ENCODE data around the gene UFD1.

The UFD1 gene

DNA sequence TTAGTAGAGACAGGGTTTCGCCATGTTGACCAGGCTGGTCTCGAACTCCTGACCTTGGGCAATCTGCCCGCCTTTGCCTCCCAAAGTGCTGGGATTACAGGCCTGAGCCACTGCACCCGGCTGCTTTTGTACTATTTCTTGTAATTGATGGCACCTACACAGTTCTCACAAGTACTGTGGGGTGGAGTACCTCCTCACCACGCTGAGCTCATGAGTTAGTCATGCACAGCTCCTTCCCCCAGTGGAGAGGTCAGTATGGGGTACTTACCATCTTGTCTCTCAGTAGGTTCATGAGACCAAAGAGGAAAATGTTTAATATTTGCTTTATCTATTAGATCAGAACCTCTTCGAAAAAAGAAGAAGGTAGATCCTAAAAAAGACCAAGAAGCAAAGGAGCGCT is 44.6 kb downstream of the UFD1 start:
- Mint-ChIP-seq H3K36me3 (ENCODE audit: low read depth) (peaks cover 24% of the 10 kb centered on the region), H3K27me3 (ENCODE audit: low read depth, poor library complexity) (no peaks in the 10 kb centered on the region), H3K9me3 (no peaks in the 10 kb centered on the region), H3K4me1 (peaks cover 48% of the 10 kb centered on the region), H3K4me3 (peak overlapping the region; percentile 93), H3K27ac (no peak overlapping the region)
- DNase-seq, result no peak
- TF ChIP-seq CTCF (IDR thresholded peaks at IDR 0.05), result no peak

- H3K27ac Mint-ChIP-seq, result peak within 1 kb of the TSS; percentile 98
- H3K4me3 Mint-ChIP-seq, result peak within 1 kb of the TSS; percentile 93
- H3K4me1 Mint-ChIP-seq, result peaks cover 44% of the 10 kb centered on the region
- peak; percentile 92 for DNase-seq
- no peaks in the 10 kb centered on the region for H3K9me3 Mint-ChIP-seq
- TF ChIP-seq CTCF (IDR thresholded peaks at IDR 0.05), result no peak
- no peaks in the 10 kb centered on the region for H3K27me3 Mint-ChIP-seq (ENCODE audit: low read depth, poor library complexity)
- peaks cover 26% of the 10 kb centered on the region for H3K36me3 Mint-ChIP-seq (ENCODE audit: low read depth)
These were observed 46.7 kb downstream of the UFD1 start, which contains the start of gene MRPL40 for GRCh38 chr22:19432133-19432851. TSS of gene MRPL40 (plus strand) at chr22:19432545. CDS start at chr22:19432555, 10 bp downstream.

- peak within 1 kb of the TSS; percentile 93 for H3K4me3 Mint-ChIP-seq
These were observed 47.3 kb downstream of the UFD1 start, which contains the start of gene HIRA for GRCh38 chr22:19431649-19432132. TSS of gene HIRA (minus strand) at chr22:19431733. CDS start at chr22:19431476, 257 bp downstream.

GRCh38 chr22:19430890-19431541 is 48.0 kb downstream of the UFD1 start:
- Mint-ChIP-seq H3K4me1 (peaks cover 38% of the 10 kb centered on the region), H3K36me3 (ENCODE audit: low read depth) (peaks cover 34% of the 10 kb centered on the region), H3K27ac (peak overlapping the region; percentile 64), H3K4me3 (peak overlapping the region; percentile 93), H3K9me3 (no peaks in the 10 kb centered on the region), H3K27me3 (ENCODE audit: low read depth, poor library complexity) (no peaks in the 10 kb centered on the region)
- DNase-seq, result no peak
- peak; percentile 28 for TF ChIP-seq CTCF (IDR thresholded peaks at IDR 0.05)

More at GRCh38 chr22:19431649-19432132, 47.3 kb downstream of the UFD1 start, which contains the start of gene HIRA:
- peaks cover 30% of the 10 kb centered on the region for H3K36me3 Mint-ChIP-seq (ENCODE audit: low read depth)
- peak; percentile 90 for DNase-seq
- H3K27ac Mint-ChIP-seq, result peak within 1 kb of the TSS; percentile 98
- peaks cover 41% of the 10 kb centered on the region for H3K4me1 Mint-ChIP-seq
- H3K9me3 Mint-ChIP-seq, result no peaks in the 10 kb centered on the region
- H3K27me3 Mint-ChIP-seq (ENCODE audit: low read depth, poor library complexity), result no peaks in the 10 kb centered on the region
- no peak for TF ChIP-seq CTCF (IDR thresholded peaks at IDR 0.05)

DNA sequence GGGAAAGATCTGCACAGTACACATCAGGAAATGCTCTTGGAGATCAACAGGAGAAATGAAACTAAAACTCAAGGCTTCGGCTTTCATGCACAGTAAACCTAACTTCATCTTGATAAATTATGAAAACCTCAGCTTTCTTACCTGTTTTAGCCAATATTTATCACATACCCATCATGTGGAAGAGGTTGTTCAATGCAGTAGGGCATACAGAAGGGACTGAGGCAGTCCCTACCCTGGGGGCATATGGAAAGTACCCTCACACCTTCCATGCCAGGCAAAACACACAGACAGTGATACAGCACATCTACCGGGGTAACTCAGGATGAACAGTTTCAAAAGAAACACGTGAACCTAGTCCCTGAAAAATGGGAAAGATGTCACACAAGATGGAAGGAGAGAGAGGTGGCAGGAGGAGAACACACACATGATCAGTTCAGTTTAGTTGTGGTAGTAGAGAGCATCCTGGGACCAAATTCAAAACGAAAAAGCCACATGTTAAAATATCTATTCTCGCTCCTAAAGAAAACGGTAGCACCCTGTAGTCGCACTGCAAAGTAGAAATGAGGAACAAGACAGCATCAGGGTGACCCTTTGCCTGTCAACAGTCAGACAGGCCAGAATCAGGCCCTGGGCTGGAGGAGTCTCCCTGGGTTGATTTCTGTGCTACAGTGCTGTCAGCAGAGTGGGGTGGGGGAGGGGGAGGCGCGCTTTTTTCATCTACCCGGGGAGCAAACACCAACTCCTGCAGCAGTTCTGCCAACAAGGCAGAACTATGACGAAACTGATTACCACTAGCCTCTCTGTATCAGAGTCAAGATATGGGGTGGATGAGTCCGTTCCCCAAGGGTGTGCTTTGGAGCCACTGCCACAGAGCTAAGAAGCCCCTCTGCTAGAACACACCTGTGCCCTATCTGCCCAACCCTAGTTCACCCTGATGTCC is 48.8 kb downstream of the UFD1 start:
- peaks cover 37% of the 10 kb centered on the region for H3K4me1 Mint-ChIP-seq
- peak overlapping the region; percentile 93 for H3K4me3 Mint-ChIP-seq
- peak; percentile 34 for DNase-seq
- H3K27me3 Mint-ChIP-seq (ENCODE audit: low read depth, poor library complexity), result no peaks in the 10 kb centered on the region
- peaks cover 29% of the 10 kb centered on the region for H3K36me3 Mint-ChIP-seq (ENCODE audit: low read depth)
- TF ChIP-seq CTCF (IDR thresholded peaks at IDR 0.05), result no peak
- no peaks in the 10 kb centered on the region for H3K9me3 Mint-ChIP-seq
- peak overlapping the region; percentile 64 for H3K27ac Mint-ChIP-seq

Measured in nephron progenitor cell (in vitro differentiated cells).